ENCODE data around the gene OIP5.

The OIP5 gene

GRCh38 chr15:41276831-41277230 lies 55.6 kb downstream of the OIP5 start:
- no peak overlapping the region for H2AFZ ChIP-seq (ENCODE audit: low read depth, low read length)

GRCh38 chr15:41269887-41270286 lies 62.5 kb downstream of the OIP5 start:
- Histone ChIP-seq H3K4me3 (ENCODE audit: insufficient read depth in 1 of 2, low read depth in 1 of 2, low read length in 2 of 2) (no peak overlapping the region), H2BK12ac (ENCODE audit: low read length in 2 of 2) (no peak overlapping the region), H3K27me3 (ENCODE audit: control insufficient read depth in 1 of 2, insufficient read depth in 1 of 2, low read length in 2 of 2) (no peaks in the 10 kb centered on the region), H2BK120ac (ENCODE audit: low read depth, low read length) (no peak overlapping the region), H2AFZ (ENCODE audit: low read depth, low read length) (no peak overlapping the region), H3K27ac (ENCODE audit: low read length, poor library complexity, severe bottlenecking) (no peak overlapping the region), H2BK5ac (ENCODE audit: low read depth, low read length, poor library complexity, severe bottlenecking) (no peak overlapping the region), H3K18ac (ENCODE audit: low read depth in 1 of 2, low read length in 2 of 2) (no peak overlapping the region), H3K23ac (ENCODE audit: low read length in 2 of 2) (no peak overlapping the region), H3K4me2 (ENCODE audit: low read length, poor library complexity, severe bottlenecking) (no peak overlapping the region), H3K4ac (ENCODE audit: low read depth in 1 of 2, low read length in 2 of 2) (no peak overlapping the region), H3K9ac (ENCODE audit: low read length) (no peak overlapping the region), H4K8ac (ENCODE audit: low read length) (no peak overlapping the region), H3K14ac (ENCODE audit: low read length in 2 of 2) (no peak overlapping the region), H4K91ac (ENCODE audit: low read length) (no peak overlapping the region), H3K36me3 (ENCODE audit: control insufficient read depth in 1 of 2, insufficient read depth in 2 of 2, low read depth in 1 of 2, low read length in 2 of 2) (peaks cover 17 to 57% of the 10 kb centered on the region in 2 experiments), H3K79me1 (replicated peaks; ENCODE audit: low read length, poor library complexity, severe bottlenecking) (peaks cover 6% of the 10 kb centered on the region), H2BK15ac (ENCODE audit: low read depth, poor library complexity, severe bottlenecking) (no peak overlapping the region), H3K4me1 (ENCODE audit: control insufficient read depth, insufficient read depth, low read depth, low read length) (no peaks in the 10 kb centered on the region), H2AK5ac (ENCODE audit: low read length, severe bottlenecking) (no peak overlapping the region), H3K9me3 (ENCODE audit: control insufficient read depth, low read length) (no peaks in the 10 kb centered on the region)
- DNase-seq: no peak
- 100% methylated on average over 2 of the region's 2 CpGs for WGBS

More at GRCh38 chr15:41276831-41277230, 55.6 kb downstream of the OIP5 start:
- Histone ChIP-seq H3K23ac (ENCODE audit: low read length in 2 of 2) (no peak overlapping the region), H3K4me3 (ENCODE audit: insufficient read depth in 1 of 2, low read depth in 1 of 2, low read length in 2 of 2) (no peak overlapping the region), H2BK12ac (ENCODE audit: low read length in 2 of 2) (no peak overlapping the region), H3K36me3 (ENCODE audit: control insufficient read depth in 1 of 2, insufficient read depth in 2 of 2, low read depth in 1 of 2, low read length in 2 of 2) (peaks cover 29 to 57% of the 10 kb centered on the region in 2 experiments), H2BK120ac (ENCODE audit: low read depth, low read length) (no peak overlapping the region), H3K18ac (ENCODE audit: low read depth in 1 of 2, low read length in 2 of 2) (no peak overlapping the region), H2BK15ac (ENCODE audit: low read depth, poor library complexity, severe bottlenecking) (no peak overlapping the region), H3K4ac (ENCODE audit: low read depth in 1 of 2, low read length in 2 of 2) (no peak overlapping the region), H2BK5ac (ENCODE audit: low read depth, low read length, poor library complexity, severe bottlenecking) (no peak overlapping the region), H3K9me3 (ENCODE audit: control insufficient read depth, low read length) (no peaks in the 10 kb centered on the region), H4K8ac (ENCODE audit: low read length) (no peak overlapping the region), H3K27ac (ENCODE audit: low read length, poor library complexity, severe bottlenecking) (no peak overlapping the region), H3K4me1 (ENCODE audit: control insufficient read depth, insufficient read depth, low read depth, low read length) (peaks cover 2% of the 10 kb centered on the region), H2AK5ac (ENCODE audit: low read length, severe bottlenecking) (no peak overlapping the region), H3K4me2 (ENCODE audit: low read length, poor library complexity, severe bottlenecking) (no peak overlapping the region), H3K14ac (ENCODE audit: low read length in 2 of 2) (no peak overlapping the region), H4K91ac (ENCODE audit: low read length) (no peak overlapping the region), H3K9ac (ENCODE audit: low read length) (no peak overlapping the region), H3K79me1 (replicated peaks; ENCODE audit: low read length, poor library complexity, severe bottlenecking) (peaks cover 3% of the 10 kb centered on the region), H3K27me3 (ENCODE audit: control insufficient read depth in 1 of 2, insufficient read depth in 1 of 2, low read length in 2 of 2) (no peaks in the 10 kb centered on the region)
- DNase-seq: no peak

- 86% methylated on average over 4 of the region's 6 CpGs for WGBS
- H3K9me3 ChIP-seq (ENCODE audit: control insufficient read depth, low read length): no peaks in the 10 kb centered on the region
- no peak overlapping the region for H2BK12ac ChIP-seq (ENCODE audit: low read length in 2 of 2)
- no peaks in the 10 kb centered on the region for H3K4me1 ChIP-seq (ENCODE audit: control insufficient read depth, insufficient read depth, low read depth, low read length)
- H3K27ac ChIP-seq (ENCODE audit: low read length, poor library complexity, severe bottlenecking): no peak overlapping the region
- no peak overlapping the region for H3K23ac ChIP-seq (ENCODE audit: low read length in 2 of 2)
- H3K79me1 ChIP-seq (replicated peaks; ENCODE audit: low read length, poor library complexity, severe bottlenecking): peaks cover 6% of the 10 kb centered on the region
- H3K9ac ChIP-seq (ENCODE audit: low read length): no peak overlapping the region
- no peak for DNase-seq
- H3K36me3 ChIP-seq (ENCODE audit: control insufficient read depth in 1 of 2, insufficient read depth in 2 of 2, low read depth in 1 of 2, low read length in 2 of 2): peaks cover 11 to 48% of the 10 kb centered on the region in 2 experiments
- H2AFZ ChIP-seq (ENCODE audit: low read depth, low read length): no peak overlapping the region
- no peak overlapping the region for H3K4ac ChIP-seq (ENCODE audit: low read depth in 1 of 2, low read length in 2 of 2)
- H3K4me3 ChIP-seq (ENCODE audit: insufficient read depth in 1 of 2, low read depth in 1 of 2, low read length in 2 of 2): no peak overlapping the region
- no peak overlapping the region for H3K14ac ChIP-seq (ENCODE audit: low read length in 2 of 2)
- no peak overlapping the region for H2BK120ac ChIP-seq (ENCODE audit: low read depth, low read length)
- H4K8ac ChIP-seq (ENCODE audit: low read length): no peak overlapping the region
- H2BK5ac ChIP-seq (ENCODE audit: low read depth, low read length, poor library complexity, severe bottlenecking): no peak overlapping the region
- H3K18ac ChIP-seq (ENCODE audit: low read depth in 1 of 2, low read length in 2 of 2): no peak overlapping the region
- H2BK15ac ChIP-seq (ENCODE audit: low read depth, poor library complexity, severe bottlenecking): no peak overlapping the region
- no peaks in the 10 kb centered on the region for H3K27me3 ChIP-seq (ENCODE audit: control insufficient read depth in 1 of 2, insufficient read depth in 1 of 2, low read length in 2 of 2)
- H3K4me2 ChIP-seq (ENCODE audit: low read length, poor library complexity, severe bottlenecking): no peak overlapping the region
- H4K91ac ChIP-seq (ENCODE audit: low read length): no peak overlapping the region
- H2AK5ac ChIP-seq (ENCODE audit: low read length, severe bottlenecking): no peak overlapping the region
Observed at GRCh38 chr15:41263891-41264351, 68.5 kb downstream of the OIP5 start.

GRCh38 chr15:41262571-41262970 lies 69.8 kb downstream of the OIP5 start:
- WGBS: 98% methylated on average over 8 of the region's 8 CpGs
- Histone ChIP-seq H3K14ac (ENCODE audit: low read length in 2 of 2) (no peak overlapping the region), H2BK15ac (ENCODE audit: low read depth, poor library complexity, severe bottlenecking) (no peak overlapping the region), H3K18ac (ENCODE audit: low read depth in 1 of 2, low read length in 2 of 2) (no peak overlapping the region), H3K27ac (ENCODE audit: low read length, poor library complexity, severe bottlenecking) (no peak overlapping the region), H3K4ac (ENCODE audit: low read depth in 1 of 2, low read length in 2 of 2) (no peak overlapping the region), H3K4me3 (ENCODE audit: insufficient read depth in 1 of 2, low read depth in 1 of 2, low read length in 2 of 2) (no peak overlapping the region), H3K9ac (ENCODE audit: low read length) (no peak overlapping the region), H2AK5ac (ENCODE audit: low read length, severe bottlenecking) (no peak overlapping the region), H2BK12ac (ENCODE audit: low read length in 2 of 2) (no peak overlapping the region), H3K79me1 (replicated peaks; ENCODE audit: low read length, poor library complexity, severe bottlenecking) (peaks cover 6% of the 10 kb centered on the region), H2BK120ac (ENCODE audit: low read depth, low read length) (no peak overlapping the region), H3K23ac (ENCODE audit: low read length in 2 of 2) (no peak overlapping the region), H4K91ac (ENCODE audit: low read length) (no peak overlapping the region), H4K8ac (ENCODE audit: low read length) (no peak overlapping the region), H3K27me3 (ENCODE audit: control insufficient read depth in 1 of 2, insufficient read depth in 1 of 2, low read length in 2 of 2) (no peaks in the 10 kb centered on the region), H3K36me3 (ENCODE audit: control insufficient read depth in 1 of 2, insufficient read depth in 2 of 2, low read depth in 1 of 2, low read length in 2 of 2) (peaks cover 14 to 58% of the 10 kb centered on the region in 2 experiments), H2BK5ac (ENCODE audit: low read depth, low read length, poor library complexity, severe bottlenecking) (no peak overlapping the region), H3K4me2 (ENCODE audit: low read length, poor library complexity, severe bottlenecking) (no peak overlapping the region), H3K9me3 (ENCODE audit: control insufficient read depth, low read length) (no peaks in the 10 kb centered on the region), H3K4me1 (ENCODE audit: control insufficient read depth, insufficient read depth, low read depth, low read length) (no peaks in the 10 kb centered on the region), H2AFZ (ENCODE audit: low read depth, low read length) (no peak overlapping the region)
- DNase-seq: no peak

Data from mesenchymal stem cell (in vitro differentiated cells and primary cell).